ENCODE results near the gene LPIN3.

- TF ChIP-seq CTCF (conservative IDR thresholded peaks at IDR 0.05; ENCODE audit: low read depth, low read length) (no peak), ELK1 (IDR thresholded peaks at IDR 0.05; ENCODE audit: borderline replicate concordance, low read depth, low read length) (no peak)
Observed at GRCh38 chr20:41353530-41353929, 12.9 kb downstream of the LPIN3 start.

All from IMR-90 (cell line).